GM23338 (cell line): Measurements from ENCODE around the gene CATSPERD. TPM values are rescaled to one million over a fixed set of nuclear protein-coding genes. Genes with fewer than 3 reads are reported as not detected.

ENCODE experiments used
- CREB1 ChIP-seq: fragments of 250-450 bp; sonication (Bioruptor Pico); IDR thresholded peaks from 2 replicates; pipeline ENCODE4 v1.5.0; 2020; ENCODE audit warnings: low read depth, mild to moderate bottlenecking, moderate library complexity
- CTCF ChIP-seq, 2 experiments: fragments of 200-600 bp in 1 of 2; sonication (generic) in 1 of 2; conservative IDR thresholded peaks; 2 replicates each; pipeline versions ENCODE4 v1.5.1 to v1.6.1; 2016 to 2017; ENCODE audit warnings: antibody characterized with exemption in 2 of 2, low read depth in 2 of 2, mild to moderate bottlenecking in 2 of 2, moderate library complexity in 1 of 2
- NANOG ChIP-seq: IDR thresholded peaks from 2 replicates; pipeline ENCODE4 v1.6.1; 2016; ENCODE audit warnings: antibody characterized with exemption, borderline replicate concordance
- POLR2AphosphoS5 ChIP-seq: IDR thresholded peaks from 2 replicates; pipeline ENCODE4 v1.6.1; 2016; ENCODE audit warnings: antibody characterized with exemption, low read depth
- REST ChIP-seq: IDR thresholded peaks from one replicate; pipeline ENCODE4 v1.6.1; 2018; ENCODE audit warnings: antibody characterized with exemption; ENCODE audit not compliant: unreplicated experiment
- STAT1 ChIP-seq: IDR thresholded peaks from one replicate; pipeline ENCODE4 v1.6.1; 2016; ENCODE audit warnings: antibody characterized with exemption; ENCODE audit not compliant: unreplicated experiment
- ZNF114 ChIP-seq: fragments of 250-450 bp; sonication (Bioruptor Pico); IDR thresholded peaks from 2 replicates; pipeline ENCODE4 v1.5.0; 2020; ENCODE audit warnings: mild to moderate bottlenecking, moderate library complexity
- ZNF462 ChIP-seq: fragments of 250-450 bp; sonication (Bioruptor Pico); IDR thresholded peaks from 2 replicates; pipeline ENCODE4 v1.5.0; 2020; ENCODE audit warnings: mild to moderate bottlenecking, moderate library complexity
- polyA plus RNA-seq: library from polyadenylated mRNA; unstranded; fragments of >200 nt; fragmentation: Nextera tagmentation; extraction: Ambion mirVana; gene quantifications from 2 replicates; pipeline ENCODE4 v1.2.1, GENCODE V29; 2016
- total RNA-seq: library from RNA; depleted of rRNA; stranded (reverse); fragments of >200 nt; shearing (Covaris generic); gene quantifications from 2 replicates; pipeline ENCODE4 v1.2.3, GENCODE V29; 2014

CATSPERD gene
- total and polyA plus RNA-seq, 2 experiments from 2014 or later: 0.17 TPM; not detected in 1

GRCh38 chr19:5698635-5699422 is 21.6 kb upstream of the CATSPERD start (continued):
- TF ChIP-seq ZNF462 (CRISPR knock-in tag) (no peak), STAT1 (no peak), CTCF (conservative IDR thresholded peaks at IDR 0.05; ENCODE audit: low read depth in 2 of 2) (no peak), ZNF114 (CRISPR knock-in tag) (no peak), REST (no peak), POLR2AphosphoS5 (no peak), NANOG (no peak), CREB1 (CRISPR knock-in tag) (no peak)
